ENCODE measurements around the gene DOLPP1.
"Not testable (repeated sequence)": the region's sequence is repeated elsewhere in the genome, so short reads cannot be mapped to it uniquely, and the experiment has no call there.

DOLPP1 gene

GRCh38 chr9:129126749-129127618 is 46.1 kb downstream of the DOLPP1 start:
- Histone ChIP-seq H4K8ac (ENCODE audit: low read depth, low read length) (no peak overlapping the region), H3K79me2 (ENCODE audit: control insufficient read depth, insufficient read depth, low read length, poor library complexity) (no peaks in the 10 kb centered on the region), H3K36me3 (ENCODE audit: control insufficient read depth in 1 of 2, insufficient read depth in 2 of 2, low read length in 2 of 2) (peaks cover 41 to 52% of the 10 kb centered on the region in 2 experiments), H3K18ac (ENCODE audit: low read length) (peak overlapping the region; percentile 6), H2AFZ (ENCODE audit: insufficient read depth, low read length, poor library complexity) (no peak overlapping the region), H4K91ac (ENCODE audit: low read depth, low read length) (no peak overlapping the region), H3K9ac (ENCODE audit: low read length) (no peak overlapping the region), H3K23ac (ENCODE audit: low read length) (no peak overlapping the region), H3K4me3 (ENCODE audit: low read depth, low read length) (no peak overlapping the region), H3K27ac (ENCODE audit: low read depth, low read length) (peak overlapping the region; percentile 16), H2AK5ac (ENCODE audit: low read length) (no peak overlapping the region), H3K9me3 (ENCODE audit: insufficient read depth, low read depth, low read length) (no peaks in the 10 kb centered on the region), H2BK5ac (ENCODE audit: low read depth, low read length, poor library complexity) (no peak overlapping the region), H3K4ac (ENCODE audit: low read depth, low read length) (no peak overlapping the region), H3K4me2 (ENCODE audit: low read length) (no peak overlapping the region), H2BK120ac (ENCODE audit: insufficient read depth, low read length, poor library complexity) (no peak overlapping the region), H3K79me1 (ENCODE audit: low read length) (peaks cover 5% of the 10 kb centered on the region), H3K14ac (ENCODE audit: low read length) (no peak overlapping the region), H3K27me3 (ENCODE audit: insufficient read depth, low read length) (no peaks in the 10 kb centered on the region), H2BK12ac (ENCODE audit: low read length) (no peak overlapping the region), H4K12ac (ENCODE audit: low read depth, low read length) (no peak overlapping the region), H3K4me1 (ENCODE audit: control insufficient read depth in 1 of 2, insufficient read depth in 2 of 2, low read length in 2 of 2) (peaks cover 3 to 4% of the 10 kb centered on the region in 2 experiments)
- no CpG with 5 or more reads among the region's 10 CpGs for WGBS (ENCODE audit: extremely low coverage, insufficient coverage, insufficient read length)
- peak; percentile 51 to 62 for DNase-seq

- Histone ChIP-seq H4K8ac (ENCODE audit: low read depth, low read length) (no peak overlapping the region), H3K79me2 (ENCODE audit: control insufficient read depth, insufficient read depth, low read length, poor library complexity) (no peaks in the 10 kb centered on the region), H3K18ac (ENCODE audit: low read length) (no peak overlapping the region), H2BK12ac (ENCODE audit: low read length) (no peak overlapping the region), H3K27me3 (ENCODE audit: insufficient read depth, low read length) (no peaks in the 10 kb centered on the region), H3K4me2 (ENCODE audit: low read length) (no peak overlapping the region), H3K4ac (ENCODE audit: low read depth, low read length) (no peak overlapping the region), H3K79me1 (ENCODE audit: low read length) (peaks cover 14% of the 10 kb centered on the region), H3K9me3 (ENCODE audit: insufficient read depth, low read depth, low read length) (no peaks in the 10 kb centered on the region), H2BK5ac (ENCODE audit: low read depth, low read length, poor library complexity) (no peak overlapping the region), H2BK120ac (ENCODE audit: insufficient read depth, low read length, poor library complexity) (no peak overlapping the region), H3K9ac (ENCODE audit: low read length) (no peak overlapping the region), H3K27ac (ENCODE audit: low read depth, low read length) (no peak overlapping the region), H3K14ac (ENCODE audit: low read length) (no peak overlapping the region), H3K4me1 (ENCODE audit: control insufficient read depth in 1 of 2, insufficient read depth in 2 of 2, low read length in 2 of 2) (peaks cover 11 to 16% of the 10 kb centered on the region in 2 experiments), H2AFZ (ENCODE audit: insufficient read depth, low read length, poor library complexity) (no peak overlapping the region), H3K23ac (ENCODE audit: low read length) (no peak overlapping the region), H3K4me3 (ENCODE audit: low read depth, low read length) (no peak overlapping the region), H3K36me3 (ENCODE audit: control insufficient read depth in 1 of 2, insufficient read depth in 2 of 2, low read length in 2 of 2) (peaks cover 32 to 41% of the 10 kb centered on the region in 2 experiments), H4K12ac (ENCODE audit: low read depth, low read length) (no peak overlapping the region), H2AK5ac (ENCODE audit: low read length) (no peak overlapping the region), H4K91ac (ENCODE audit: low read depth, low read length) (no peak overlapping the region)
- DNase-seq = no peak
- no CpG with 5 or more reads among the region's 5 CpGs for WGBS (ENCODE audit: extremely low coverage, insufficient coverage, insufficient read length)
Observed at GRCh38 chr9:129128689-129129088, 47.8 kb downstream of the DOLPP1 start.

GRCh38 chr9:129130271-129130670 is 49.4 kb downstream of the DOLPP1 start:
- H3K79me2 ChIP-seq (ENCODE audit: control insufficient read depth, insufficient read depth, low read length, poor library complexity); H3K23ac ChIP-seq (ENCODE audit: low read length); H3K9ac ChIP-seq (ENCODE audit: low read length); H4K12ac ChIP-seq (ENCODE audit: low read depth, low read length); DNase-seq; H3K14ac ChIP-seq (ENCODE audit: low read length); H3K18ac ChIP-seq (ENCODE audit: low read length); H3K4me2 ChIP-seq (ENCODE audit: low read length); H4K91ac ChIP-seq (ENCODE audit: low read depth, low read length); H2AFZ ChIP-seq (ENCODE audit: insufficient read depth, low read length, poor library complexity); H3K27me3 ChIP-seq (ENCODE audit: insufficient read depth, low read length); H4K8ac ChIP-seq (ENCODE audit: low read depth, low read length); H3K9me3 ChIP-seq (ENCODE audit: insufficient read depth, low read depth, low read length); H3K4ac ChIP-seq (ENCODE audit: low read depth, low read length); H3K27ac ChIP-seq (ENCODE audit: low read depth, low read length); H2BK120ac ChIP-seq (ENCODE audit: insufficient read depth, low read length, poor library complexity); H2BK5ac ChIP-seq (ENCODE audit: low read depth, low read length, poor library complexity); H2BK12ac ChIP-seq (ENCODE audit: low read length); H2AK5ac ChIP-seq (ENCODE audit: low read length); H3K4me3 ChIP-seq (ENCODE audit: low read depth, low read length): not testable (repeated sequence)
- peaks cover 25 to 31% of the 10 kb centered on the region in 2 experiments for H3K36me3 ChIP-seq (ENCODE audit: control insufficient read depth in 1 of 2, insufficient read depth in 2 of 2, low read length in 2 of 2)
- WGBS (ENCODE audit: extremely low coverage, insufficient coverage, insufficient read length) = no CpG with 5 or more reads among the region's 7 CpGs
- peaks cover 11 to 18% of the 10 kb centered on the region in 2 experiments for H3K4me1 ChIP-seq (ENCODE audit: control insufficient read depth in 1 of 2, insufficient read depth in 2 of 2, low read length in 2 of 2)
- H3K79me1 ChIP-seq (ENCODE audit: low read length) = peaks cover 14% of the 10 kb centered on the region

- Histone ChIP-seq H2AK5ac (ENCODE audit: low read length) (no peak overlapping the region), H2AFZ (ENCODE audit: insufficient read depth, low read length, poor library complexity) (no peak overlapping the region), H3K27ac (ENCODE audit: low read depth, low read length) (no peak overlapping the region), H4K8ac (ENCODE audit: low read depth, low read length) (no peak overlapping the region), H3K36me3 (ENCODE audit: control insufficient read depth in 1 of 2, insufficient read depth in 2 of 2, low read length in 2 of 2) (peaks cover 29 to 30% of the 10 kb centered on the region in 2 experiments), H3K79me2 (ENCODE audit: control insufficient read depth, insufficient read depth, low read length, poor library complexity) (no peaks in the 10 kb centered on the region), H3K27me3 (ENCODE audit: insufficient read depth, low read length) (no peaks in the 10 kb centered on the region), H3K4me2 (ENCODE audit: low read length) (no peak overlapping the region), H4K91ac (ENCODE audit: low read depth, low read length) (no peak overlapping the region), H4K12ac (ENCODE audit: low read depth, low read length) (no peak overlapping the region), H3K23ac (ENCODE audit: low read length) (no peak overlapping the region), H2BK120ac (ENCODE audit: insufficient read depth, low read length, poor library complexity) (no peak overlapping the region), H3K79me1 (ENCODE audit: low read length) (peaks cover 14% of the 10 kb centered on the region), H3K18ac (ENCODE audit: low read length) (no peak overlapping the region), H3K14ac (ENCODE audit: low read length) (no peak overlapping the region), H3K9ac (ENCODE audit: low read length) (no peak overlapping the region), H2BK12ac (ENCODE audit: low read length) (no peak overlapping the region), H3K4me3 (ENCODE audit: low read depth, low read length) (no peak overlapping the region), H2BK5ac (ENCODE audit: low read depth, low read length, poor library complexity) (no peak overlapping the region), H3K9me3 (ENCODE audit: insufficient read depth, low read depth, low read length) (no peaks in the 10 kb centered on the region), H3K4ac (ENCODE audit: low read depth, low read length) (no peak overlapping the region), H3K4me1 (ENCODE audit: control insufficient read depth in 1 of 2, insufficient read depth in 2 of 2, low read length in 2 of 2) (peaks cover 11 to 18% of the 10 kb centered on the region in 2 experiments)
- no CpG with 5 or more reads among the region's 3 CpGs for WGBS (ENCODE audit: extremely low coverage, insufficient coverage, insufficient read length)
- no peak for DNase-seq
Observed at GRCh38 chr9:129130791-129131190, 49.9 kb downstream of the DOLPP1 start.
